Urothelium cell line (cell line): ENCODE measurements around the gene EPHB3.
A peak's percentile ranks its signal among the peaks of the same experiment; 100 is the strongest.

Experiments used
- DNase-seq: peaks from one replicate; pipeline ENCODE4 v3.0.0; 2011; ENCODE audit warnings: low spot score, mixed read lengths
- FAIRE-seq: peaks from 2 replicates; lab custom pipeline; 2011; peaks lifted over from hg19 to GRCh38; lab: Jason Lieb, UNC

The EPHB3 gene

GRCh38 chr3:184578822-184579221 lies 17.2 kb downstream of the EPHB3 start:
- no peak for FAIRE-seq
- no peak for DNase-seq

GRCh38 chr3:184579513-184579912 lies 17.9 kb downstream of the EPHB3 start:
- no peak for DNase-seq
- no peak for FAIRE-seq

GRCh38 chr3:184580376-184580775 lies 18.8 kb downstream of the EPHB3 start:
- FAIRE-seq (no peak), DNase-seq (no peak)

- DNase-seq (no peak), FAIRE-seq (no peak)
Measured at GRCh38 chr3:184581331-184581855, 19.8 kb downstream of the EPHB3 start.

GRCh38 chr3:184582646-184583577 lies 21.3 kb downstream of the EPHB3 start:
- DNase-seq, result no peak
- no peak for FAIRE-seq

- no peak for FAIRE-seq
- no peak for DNase-seq
Measured at GRCh38 chr3:184583578-184584451, 22.2 kb downstream of the EPHB3 start.

- no peak for FAIRE-seq
- no peak for DNase-seq
Measured at GRCh38 chr3:184584464-184584891, 22.9 kb downstream of the EPHB3 start.

- DNase-seq, result no peak
- FAIRE-seq, result no peak
Measured at GRCh38 chr3:184585545-184585944, 24.0 kb downstream of the EPHB3 start.

GRCh38 chr3:184586851-184587250 lies 25.3 kb downstream of the EPHB3 start:
- DNase-seq, result no peak
- no peak for FAIRE-seq

- DNase-seq (no peak), FAIRE-seq (no peak)
Measured at GRCh38 chr3:184588776-184589175, 27.2 kb downstream of the EPHB3 start.

GRCh38 chr3:184590795-184591194 lies 29.2 kb downstream of the EPHB3 start:
- peak; percentile 65 for DNase-seq
- no peak for FAIRE-seq

- no peak for DNase-seq
- FAIRE-seq, result no peak
Measured at GRCh38 chr3:184591789-184592188, 30.2 kb downstream of the EPHB3 start.

GRCh38 chr3:184592371-184593219 lies 31.0 kb downstream of the EPHB3 start:
- DNase-seq (no peak), FAIRE-seq (no peak)

- no peak for FAIRE-seq
- DNase-seq, result no peak
Measured at GRCh38 chr3:184593220-184593927, 31.8 kb downstream of the EPHB3 start.

GRCh38 chr3:184593928-184594303 lies 32.3 kb downstream of the EPHB3 start:
- FAIRE-seq (no peak), DNase-seq (no peak)

GRCh38 chr3:184594371-184595001 lies 32.9 kb downstream of the EPHB3 start:
- FAIRE-seq, result no peak
- no peak for DNase-seq

GRCh38 chr3:184595726-184596125 lies 34.1 kb downstream of the EPHB3 start:
- DNase-seq (no peak), FAIRE-seq (no peak)

- no peak for DNase-seq
- no peak for FAIRE-seq
Measured at GRCh38 chr3:184596233-184596632, 34.6 kb downstream of the EPHB3 start.

- no peak for FAIRE-seq
- no peak for DNase-seq
Measured at GRCh38 chr3:184596886-184597575, 35.4 kb downstream of the EPHB3 start.
